Left renal pelvis (tissue), 4 donors: ENCODE measurements around the gene CRK. TPM values are rescaled to one million over a fixed set of nuclear protein-coding genes. Genes with fewer than 3 reads are reported as not detected.
"Not testable (repeated sequence)": the region's sequence is repeated elsewhere in the genome, so short reads cannot be mapped to it uniquely, and the experiment has no call there.

ENCODE experiments used
- DNase-seq, 4 donors: peaks; one replicate each; pipeline ENCODE4 v3.0.0-alpha.2; 2013; ENCODE audit warnings: low read depth in 4 of 4, low spot score in 3 of 4
- polyA plus RNA-seq, 4 donors: library from polyadenylated mRNA; unstranded; fragments of 120-200 nt; gene quantifications; one replicate each; pipeline ENCODE4 v1.2.1, GENCODE V29; 2013; ENCODE audit not compliant: insufficient read length in 4 of 4

CRK gene
- polyA plus RNA-seq, 4 donors, result 57.3 to 67.9 (median 66.2) TPM

DNA sequence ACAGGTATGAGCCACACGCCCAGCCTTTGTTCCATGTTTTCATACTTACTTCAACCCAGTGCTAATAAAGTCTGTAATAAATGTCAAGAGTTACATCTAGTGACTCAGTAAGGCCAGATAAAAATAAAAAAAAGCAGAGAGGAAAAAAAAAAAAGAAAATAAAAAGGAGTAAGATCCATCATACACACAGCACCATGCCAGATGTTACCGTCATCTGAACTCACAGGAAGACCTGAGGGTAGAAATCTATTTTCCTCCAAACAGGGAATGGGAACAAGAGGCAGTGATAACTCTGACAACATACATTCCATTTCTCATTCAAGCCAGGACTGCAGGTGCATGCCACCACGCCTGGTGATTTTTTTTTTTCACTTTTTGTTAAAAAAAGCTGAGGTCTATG, 20.7 kb downstream of the CRK start:
- DNase-seq, result no peak

DNA sequence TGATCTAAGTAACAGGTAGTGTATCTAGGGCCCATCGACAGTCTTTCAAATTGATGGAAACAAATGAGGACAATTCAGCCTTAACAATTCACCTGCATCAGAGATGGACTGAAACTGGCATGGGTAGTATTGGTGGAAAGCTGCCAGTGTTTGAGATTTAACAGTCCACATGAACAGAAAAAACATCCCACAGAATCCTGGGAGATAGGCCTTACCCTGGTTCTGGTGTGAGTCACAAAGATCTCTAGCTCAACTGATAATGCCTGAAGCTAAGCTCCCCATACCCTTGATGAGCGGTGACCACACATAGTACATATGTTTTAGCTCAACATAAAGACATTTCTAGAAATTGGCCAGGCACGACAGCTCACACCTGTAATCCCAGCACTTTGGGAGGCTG, 21.9 kb downstream of the CRK start:
- DNase-seq, result no peak

DNA sequence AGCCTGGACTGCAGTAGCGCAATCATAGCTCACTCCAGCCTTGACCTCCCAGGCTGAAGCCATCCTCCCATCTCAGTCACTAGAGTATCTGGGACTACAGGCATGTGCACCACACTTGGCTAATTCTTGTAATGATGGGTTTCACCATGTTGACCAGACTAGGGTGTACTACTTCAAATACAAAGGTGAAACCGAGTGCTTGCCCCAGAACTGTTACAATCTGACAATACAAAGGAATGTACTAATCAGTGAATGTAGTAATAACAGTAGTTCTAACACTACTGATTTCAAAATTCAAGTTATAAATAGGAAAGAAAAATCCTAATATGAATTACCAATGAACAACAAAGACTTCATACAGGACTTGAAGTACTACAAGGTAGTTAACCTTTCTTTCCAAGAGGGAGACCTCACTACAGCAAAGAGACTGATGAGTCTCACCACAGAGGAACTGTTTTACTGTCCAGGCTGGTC, 24.4 kb downstream of the CRK start:
- no peak for DNase-seq

DNA sequence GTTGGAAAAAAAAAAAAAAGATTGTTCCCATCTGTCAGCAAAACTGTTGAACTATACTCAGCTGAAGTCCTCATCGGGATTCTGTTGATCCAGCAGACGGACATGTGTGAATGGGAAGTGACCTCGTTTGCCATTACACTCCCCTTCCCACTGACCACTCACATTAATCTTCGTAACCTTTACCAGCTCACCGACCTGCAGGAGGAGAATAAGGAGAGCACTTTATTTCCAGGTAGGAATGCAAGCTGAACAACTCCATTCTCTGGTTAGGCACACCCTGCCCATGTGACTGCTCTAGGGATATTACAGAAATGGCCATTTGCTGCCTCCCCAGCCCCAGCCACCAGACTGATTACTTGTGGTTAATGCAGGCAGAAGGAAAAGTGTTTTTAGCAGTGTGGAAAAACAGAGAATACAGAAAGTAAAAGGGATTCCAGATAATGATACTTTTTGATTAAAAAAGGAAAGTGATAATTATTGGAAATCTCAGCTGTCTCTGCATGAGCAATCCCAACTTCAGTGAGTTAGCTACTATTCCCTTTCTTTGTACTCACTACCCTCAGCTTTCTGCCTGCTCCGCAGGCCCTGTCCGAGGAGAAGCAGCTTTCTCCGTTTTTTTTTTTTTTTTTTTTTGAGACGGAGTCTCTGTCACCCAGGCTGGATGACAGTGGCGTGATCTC, 32.4 kb downstream of the CRK start:
- no peak for DNase-seq

DNA sequence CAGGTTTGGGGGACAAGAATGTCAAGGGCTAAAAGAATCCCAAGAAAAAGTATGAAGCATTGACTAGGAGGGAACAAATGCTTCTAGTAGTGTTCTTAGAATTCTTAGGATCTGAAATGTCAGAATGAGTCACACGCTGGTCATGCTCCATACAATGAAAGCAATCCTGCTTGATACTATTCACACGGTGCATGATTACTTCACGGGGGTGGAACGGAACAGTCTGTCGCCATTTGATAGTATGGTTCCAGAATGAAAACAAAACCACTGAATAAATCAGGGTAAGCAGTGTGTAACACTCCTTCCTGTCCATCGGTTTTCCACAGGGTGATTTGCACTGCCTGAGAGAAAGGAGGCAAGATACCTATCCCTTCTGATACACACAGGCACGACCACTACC, 33.1 kb downstream of the CRK start:
- DNase-seq, result peak in 1 of 4 donors; percentile 63

DNA sequence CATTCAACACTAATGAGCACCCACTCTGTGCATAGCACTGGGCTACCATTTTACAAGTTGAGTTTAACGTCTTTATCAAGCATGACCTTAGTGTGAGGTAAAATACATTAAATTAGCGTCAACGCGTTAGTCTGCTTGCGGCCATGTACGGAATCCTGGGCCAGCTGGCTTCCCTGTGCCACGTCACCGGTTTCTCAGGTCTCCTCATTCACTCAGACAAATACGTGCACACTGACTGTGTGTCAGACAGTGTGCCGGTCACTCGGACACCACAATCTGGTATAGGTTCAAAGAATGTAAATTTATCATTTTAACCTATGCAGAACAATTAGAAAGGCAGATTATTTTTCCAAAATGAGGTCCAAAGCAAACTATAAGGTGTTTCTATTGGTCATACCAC, 34.6 kb downstream of the CRK start:
- no peak for DNase-seq

DNA sequence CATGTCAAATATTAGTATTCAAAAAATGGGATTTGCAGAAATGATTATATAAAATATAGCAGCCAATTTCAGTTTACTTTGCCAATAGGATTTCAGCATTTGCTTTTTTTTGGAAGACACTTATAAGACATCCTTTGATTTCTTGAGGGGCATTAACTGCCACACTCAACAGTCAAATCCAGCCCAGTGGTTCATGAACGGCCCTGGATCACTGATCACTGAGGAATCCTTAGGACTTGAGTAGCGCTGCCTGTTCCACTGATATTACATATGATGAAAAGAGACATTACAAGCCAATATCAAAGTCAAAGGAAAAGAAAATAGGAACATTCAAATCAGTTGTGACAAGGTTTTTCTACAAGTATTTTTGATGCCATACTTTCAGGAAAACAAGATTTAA, 35.1 kb downstream of the CRK start:
- DNase-seq, result no peak

DNA sequence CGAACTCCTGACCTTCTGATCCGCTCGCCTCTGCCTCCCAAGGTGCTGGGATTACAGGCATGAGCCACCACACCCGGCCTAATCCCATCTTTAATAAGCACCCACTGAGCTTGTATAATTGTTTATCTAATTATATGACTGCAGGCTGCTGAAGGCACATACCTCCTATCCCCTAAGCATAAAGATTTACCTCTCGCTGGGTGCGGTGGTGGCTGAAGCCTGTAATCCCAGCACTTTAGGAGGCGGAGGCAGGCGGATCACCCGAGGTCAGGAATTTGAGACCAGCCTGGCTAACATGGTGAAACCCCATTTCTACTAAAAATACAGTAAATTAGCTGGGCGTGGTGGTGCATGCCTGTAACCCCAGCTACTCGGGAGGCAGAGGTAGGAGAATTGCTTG, 35.9 kb downstream of the CRK start:
- no peak for DNase-seq

DNA sequence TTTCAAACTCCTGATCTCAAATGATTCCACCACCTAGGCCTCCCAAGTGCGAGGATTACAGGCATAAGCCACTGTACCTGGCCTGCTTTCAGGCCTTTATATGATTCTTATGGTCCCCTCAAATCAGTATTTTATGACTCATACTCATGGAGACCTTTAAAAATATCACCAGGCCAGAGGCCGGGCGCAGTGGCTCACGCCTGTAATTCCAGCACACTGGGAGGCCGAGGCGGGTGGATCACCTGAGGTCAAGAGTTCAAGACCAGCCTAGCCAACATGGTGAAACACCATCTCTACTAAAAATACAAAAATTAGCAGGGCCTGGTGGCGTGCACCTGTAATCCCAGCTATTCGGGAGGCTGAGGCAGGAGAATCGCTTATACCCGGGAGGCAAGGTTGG, 37.6 kb downstream of the CRK start:
- DNase-seq, result not testable (repeated sequence)

DNA sequence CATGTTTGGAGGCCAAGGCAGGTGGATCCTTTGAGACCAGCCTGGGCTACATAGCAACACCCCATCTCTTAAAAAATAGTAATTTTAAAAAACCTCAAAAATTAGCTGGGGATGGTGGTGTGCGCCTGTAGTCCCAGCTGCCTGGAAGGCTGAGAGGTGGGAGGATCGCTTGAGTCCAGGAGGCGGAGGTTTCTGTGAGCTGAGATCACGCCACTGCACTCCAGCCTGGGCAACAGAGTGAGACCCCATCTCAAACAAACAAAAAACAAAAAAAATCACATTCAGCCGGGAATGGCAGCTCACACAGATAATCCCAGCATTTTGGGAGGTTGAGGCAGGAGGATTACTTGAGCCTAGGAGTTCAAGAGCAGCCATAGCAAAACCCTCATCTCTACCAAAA, 39.6 kb downstream of the CRK start:
- DNase-seq, result no peak

DNA sequence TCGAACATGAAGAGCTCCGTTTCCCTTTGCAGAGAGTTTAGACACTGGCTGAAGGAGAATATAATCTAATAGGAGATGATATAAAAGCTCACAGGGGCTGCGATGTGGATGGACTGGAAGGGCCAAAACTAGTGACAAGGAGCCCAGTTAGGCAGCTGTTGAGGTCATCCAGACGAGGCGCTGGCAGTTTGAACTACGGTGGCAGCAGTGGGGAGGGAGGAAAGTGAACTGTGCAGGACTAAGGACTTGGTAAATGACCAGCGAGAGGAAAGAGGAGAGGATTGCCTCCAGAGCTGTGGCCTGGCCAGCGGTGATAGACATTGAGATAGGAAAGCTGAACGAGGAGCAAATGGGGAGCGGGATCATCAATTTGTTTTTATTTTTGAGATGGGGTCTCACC, 41.4 kb downstream of the CRK start:
- DNase-seq, result no peak

DNA sequence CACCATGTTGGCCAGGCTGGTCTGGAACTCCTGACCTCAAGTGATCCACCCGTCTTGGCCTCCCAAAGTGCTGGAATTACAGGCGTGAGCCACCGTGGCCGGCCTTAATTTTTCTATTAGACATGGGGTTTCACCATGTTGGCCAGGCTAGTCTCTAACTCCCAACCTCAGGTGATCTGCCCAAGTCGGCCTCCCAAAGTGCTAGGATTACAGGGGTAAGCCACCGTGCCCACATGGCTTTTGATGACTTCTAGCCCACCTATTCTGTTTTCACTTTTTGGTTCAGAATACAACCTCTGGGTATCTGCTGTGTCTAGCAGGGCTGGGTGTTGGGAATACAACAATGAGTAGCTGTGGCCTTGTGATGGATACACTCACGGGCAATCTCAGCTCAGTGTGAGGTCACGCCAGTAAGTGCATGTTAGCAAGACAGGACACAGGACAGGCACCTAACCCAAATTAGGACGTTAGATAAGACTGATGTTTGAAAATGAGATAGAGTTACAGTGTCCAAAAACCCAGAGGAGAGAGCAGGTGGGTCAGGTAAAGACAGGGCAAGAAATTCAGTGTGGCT, 41.9 kb downstream of the CRK start:
- no peak for DNase-seq

DNA sequence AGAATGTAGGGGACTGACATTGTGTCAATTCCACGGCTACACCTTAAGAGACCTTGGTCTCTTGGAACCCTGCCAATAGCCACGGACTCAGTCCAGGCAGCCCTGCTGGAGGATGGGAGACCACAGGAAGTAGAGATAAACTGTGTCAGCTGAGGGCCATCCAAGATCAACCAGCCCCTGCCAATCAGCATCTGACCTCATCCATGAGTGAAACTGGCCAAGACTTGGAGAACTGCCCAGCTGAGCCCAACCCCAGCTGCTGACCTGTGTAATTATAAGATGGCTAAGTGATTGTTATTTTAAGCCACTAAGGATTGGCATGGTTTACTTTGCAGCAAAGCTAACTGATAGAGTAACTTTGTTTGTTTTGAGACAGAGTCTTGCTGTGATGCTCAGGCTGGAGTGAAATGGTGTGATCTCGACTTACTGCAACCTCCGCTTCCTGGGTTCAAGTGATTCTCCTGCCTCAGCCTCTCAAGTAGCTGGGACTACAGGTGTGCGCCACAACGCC, 42.7 kb downstream of the CRK start:
- DNase-seq, result no peak

DNA sequence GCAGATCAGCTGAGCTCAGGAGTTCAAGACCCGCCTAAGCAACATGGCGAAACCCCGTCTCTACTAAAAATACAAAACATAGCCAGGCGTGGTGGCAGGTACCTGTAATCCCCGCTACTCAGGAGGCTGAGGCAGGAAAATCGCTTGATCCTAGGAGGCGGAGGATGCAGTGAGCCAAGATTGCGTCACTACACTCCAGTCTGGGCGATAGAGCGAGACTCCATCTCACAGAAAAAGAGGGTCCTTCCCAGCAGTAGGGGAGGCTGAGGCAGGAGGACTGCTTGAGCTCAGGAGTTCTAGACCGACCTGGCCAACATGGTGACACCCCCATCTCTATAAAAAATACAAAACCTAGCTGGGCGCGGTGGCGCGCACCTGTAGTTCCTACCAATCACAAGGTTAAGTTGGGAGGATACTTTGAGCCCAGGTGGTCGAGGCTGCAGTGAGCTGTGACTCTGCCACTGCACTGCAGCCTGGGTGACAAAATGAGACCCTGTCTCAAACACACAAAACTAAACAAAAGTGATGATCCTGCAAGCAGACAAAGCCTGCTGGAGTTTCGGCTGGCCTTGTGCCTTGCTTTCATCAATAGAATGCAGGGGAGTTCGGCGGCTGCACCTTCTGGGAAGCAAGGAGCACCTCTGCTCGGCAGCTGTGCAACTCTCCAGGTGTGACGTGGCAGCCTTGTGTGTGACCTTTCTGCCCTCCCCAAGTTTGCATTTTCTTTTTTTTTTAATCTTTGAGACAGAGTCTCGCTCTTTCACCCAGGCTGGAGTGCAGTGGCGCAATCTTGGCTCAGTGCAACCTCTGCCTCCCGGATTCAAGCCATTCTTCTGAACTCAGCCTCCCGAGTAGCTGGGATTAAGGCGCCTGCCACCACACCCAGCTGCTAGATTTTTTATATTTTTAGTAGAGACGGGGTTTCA, 43.6 kb downstream of the CRK start:
- DNase-seq, result no peak

DNA sequence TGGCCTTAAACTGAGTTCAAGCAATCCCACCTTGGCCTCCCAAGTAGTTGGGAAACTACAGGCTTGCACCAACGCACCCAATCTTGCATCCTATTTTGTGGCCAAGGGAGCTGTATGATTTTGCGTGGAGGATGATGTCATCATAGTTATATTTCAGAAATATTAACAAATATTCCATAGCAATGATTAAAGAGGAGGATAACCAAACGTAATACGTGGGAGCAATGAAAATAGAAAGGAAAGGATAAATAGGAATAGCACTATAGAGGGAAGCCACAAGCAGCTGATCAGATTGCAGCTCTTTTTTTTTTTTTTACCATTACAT, 53.8 kb downstream of the CRK start:
- DNase-seq, result no peak

DNA sequence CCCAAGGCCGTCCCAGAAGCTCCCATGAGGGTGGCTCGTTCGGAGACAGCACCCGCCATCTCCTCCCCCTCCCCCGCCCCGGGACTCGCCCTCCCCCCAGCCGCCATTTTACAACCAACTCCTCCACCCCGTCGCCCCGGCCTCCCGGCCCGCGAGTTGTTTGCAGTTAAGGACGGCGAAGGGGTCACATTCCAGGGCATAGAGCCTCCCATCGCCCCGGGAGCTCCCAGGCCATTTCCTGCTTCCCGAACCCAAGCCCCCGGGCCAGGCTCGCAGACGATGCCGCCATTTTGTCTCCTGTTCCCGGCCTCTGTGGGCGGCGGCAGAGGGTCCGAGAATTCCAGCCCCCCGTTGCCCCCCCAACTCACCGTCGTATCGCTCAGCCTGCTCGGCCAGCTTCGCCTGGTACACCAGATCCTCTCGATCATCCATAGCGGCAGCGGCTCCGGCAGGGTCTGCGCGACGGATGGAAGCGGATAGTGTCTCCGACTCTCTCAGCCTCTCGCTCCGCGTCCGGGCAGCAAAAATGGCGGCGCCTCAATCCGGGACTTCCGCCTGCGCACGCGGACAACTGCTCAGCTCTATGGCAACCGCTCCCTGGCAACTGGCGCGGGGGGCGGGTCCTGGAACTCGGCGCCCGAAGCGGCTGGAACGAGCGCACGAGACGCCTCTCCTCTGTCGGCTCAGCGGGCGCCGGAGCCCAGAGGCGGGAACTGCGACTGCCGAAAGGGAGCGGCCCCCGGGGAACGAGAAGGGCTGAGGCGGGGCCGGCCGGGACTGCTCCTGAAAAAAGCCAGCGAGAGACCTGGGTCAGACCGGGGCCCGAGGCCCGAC, 56.1 kb downstream of the CRK start, which contains the start of gene YWHAE:
YWHAE (minus strand) TSS at position 544 of the 834 bp plus-strand sequence; CDS start at position 432, 112 bp downstream.
- DNase-seq, result peak; percentile 87 to 91 (median 90)

DNA sequence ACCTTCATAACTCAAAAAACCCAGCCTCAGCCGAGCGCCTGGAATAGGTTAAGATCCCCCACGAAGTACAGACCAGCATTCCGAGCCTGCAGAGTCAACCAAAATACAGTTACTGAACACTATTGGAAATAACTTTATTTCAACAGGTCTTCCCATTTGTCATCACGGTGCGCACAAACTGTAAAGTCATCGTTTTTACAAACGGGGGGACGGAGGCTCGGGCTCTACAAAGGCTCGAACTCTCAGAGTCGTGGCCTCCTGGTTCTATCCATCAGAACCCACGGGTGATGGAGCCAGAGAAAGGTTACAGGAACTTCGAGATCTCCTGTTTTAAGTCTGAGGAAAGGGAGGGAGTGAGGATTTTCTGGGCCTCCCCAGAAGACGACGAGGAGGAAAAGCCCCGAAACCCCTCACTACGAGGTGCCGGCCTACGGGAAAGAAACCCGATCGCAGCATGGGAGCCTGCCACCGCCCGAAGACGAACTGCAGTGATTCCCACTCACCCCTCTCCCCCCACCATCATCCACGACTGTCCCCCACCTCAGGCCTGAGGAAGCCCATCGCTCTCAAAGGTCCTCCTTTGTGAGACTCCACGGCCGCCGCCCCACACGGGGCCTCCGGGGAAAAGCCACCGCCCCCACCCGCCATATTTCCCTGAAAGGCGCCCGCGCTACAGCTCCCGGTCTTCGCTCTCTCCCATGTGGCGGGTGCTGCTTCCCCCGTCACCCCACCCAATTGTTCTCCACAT, 56.9 kb downstream of the CRK start:
- DNase-seq, result peak in 1 of 4 donors; percentile 33

DNA sequence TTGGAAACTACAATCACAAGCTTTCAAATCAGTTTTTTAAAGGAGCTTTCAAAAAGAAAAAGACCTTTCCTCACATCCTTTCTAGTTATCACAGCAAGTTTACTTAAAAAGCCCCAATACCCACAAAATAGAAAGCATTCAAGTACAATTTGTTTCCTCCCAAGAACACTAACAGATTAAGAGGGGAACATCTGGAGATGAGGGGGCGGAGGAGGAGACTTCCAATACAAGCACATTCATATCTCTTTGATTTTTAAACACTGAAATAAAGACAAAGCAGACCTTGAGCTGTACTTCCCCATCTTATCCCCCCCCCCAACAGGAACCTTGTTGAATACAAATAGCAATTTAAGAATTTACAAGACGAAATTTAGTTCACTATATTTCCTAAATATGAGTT, 58.0 kb downstream of the CRK start:
- DNase-seq, result no peak

DNA sequence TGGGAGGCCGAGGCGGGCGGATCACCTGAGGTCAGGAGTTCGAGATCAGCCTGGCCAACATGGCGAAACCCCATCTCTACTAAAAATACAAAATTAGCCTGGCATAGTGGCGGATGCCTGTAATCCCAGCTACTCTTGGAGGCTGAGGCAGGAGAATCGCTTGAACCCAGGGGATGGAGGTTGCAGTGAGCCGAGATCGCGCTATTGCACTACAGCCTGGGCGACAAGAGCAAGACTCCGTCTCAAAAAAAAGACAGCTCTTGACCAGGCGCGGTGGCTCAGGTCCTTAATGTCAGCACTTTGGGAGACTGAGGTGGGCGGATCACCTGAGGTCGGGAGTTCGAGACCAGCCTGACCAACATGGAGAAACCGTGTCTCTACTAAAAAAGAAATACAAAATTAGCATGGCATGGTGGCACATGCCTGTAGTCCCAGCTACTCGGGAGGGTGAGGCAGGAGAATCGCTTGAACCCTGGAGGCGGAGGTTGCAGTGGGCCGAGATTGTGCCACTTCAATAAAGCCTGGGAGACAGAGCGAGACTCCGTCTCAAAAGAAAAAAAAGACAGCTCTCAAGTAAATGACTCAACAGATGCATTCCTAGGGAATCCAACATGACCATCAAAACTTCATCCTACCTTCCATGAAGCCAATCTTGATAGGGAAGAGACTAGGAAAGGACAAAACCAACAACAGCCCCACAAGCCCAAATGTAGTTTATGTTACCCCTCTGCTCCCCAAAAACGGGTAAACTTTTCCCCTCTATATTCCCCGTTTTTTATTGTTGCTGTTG, 60.0 kb downstream of the CRK start:
- DNase-seq, result not testable (repeated sequence)
